ENCODE measurements around the gene FOXJ3. TPM values are rescaled to one million over a fixed set of nuclear protein-coding genes. Genes with fewer than 3 reads are reported as not detected.

The FOXJ3 gene
- total and polyA plus RNA-seq, 2 of the 4 experiments (the other 2 are of a cell fraction): 16.7 to 30.5 TPM

- H3K9ac ChIP-seq (ENCODE audit: low read depth, low read length): no peak overlapping the region
- CTCF ChIA-PET: no interaction called here
- H3K23ac ChIP-seq (ENCODE audit: low read depth, low read length): no peak overlapping the region
- H3K4me2 ChIP-seq (ENCODE audit: low read depth, low read length): no peak overlapping the region
- in situ Hi-C loops (cut with MboI; ENCODE audit: low sequenced_read_pairs) (no loop called here), intact Hi-C loops (cut with micrococcal nuclease) (no loop called here), dilution Hi-C loops (cut with HindIII; ENCODE audit: low sequenced_read_pairs, unreplicated experiment) (no loop called here)
- ATAC-seq (ENCODE audit: low read depth): no peak
- no peaks in the 10 kb centered on the region for H3K9me3 ChIP-seq (ENCODE audit: control insufficient read depth, insufficient read depth, low read length)
- H4K20me1 ChIP-seq (ENCODE audit: insufficient read depth, low read length): no peaks in the 10 kb centered on the region
- H2BK120ac ChIP-seq (ENCODE audit: low read depth, low read length): no peak overlapping the region
- no CpG with 5 or more reads among the region's 2 CpGs for WGBS, 2 experiments (ENCODE audit: extremely low coverage in 2 of 2, insufficient read length in 1 of 2)
- TF ChIP-seq SMC3 (IDR thresholded peaks at IDR 0.05; ENCODE audit: low read depth, low read length) (no peak), RAD21 (IDR thresholded peaks at IDR 0.05; ENCODE audit: low read length) (no peak), MAZ (IDR thresholded peaks at IDR 0.05; ENCODE audit: borderline replicate concordance, low read depth, low read length) (no peak), RFX5 (IDR thresholded peaks at IDR 0.05; ENCODE audit: low read depth, low read length) (no peak), MAFK (IDR thresholded peaks at IDR 0.05; ENCODE audit: low read depth, low read length) (no peak)
- no peaks in the 10 kb centered on the region for H3K36me3 ChIP-seq (ENCODE audit: control insufficient read depth, insufficient read depth, low read length)
- H3K4me1 ChIP-seq (ENCODE audit: control insufficient read depth, insufficient read depth, low read length): no peaks in the 10 kb centered on the region
- H3K79me1 ChIP-seq (ENCODE audit: low read depth in 1 of 2, low read length in 2 of 2): no peaks in the 10 kb centered on the region
- H2AFZ ChIP-seq (replicated peaks; ENCODE audit: low read length, poor library complexity): no peak overlapping the region
- POLR2A ChIA-PET (ENCODE audit: unreplicated experiment): no interaction called here
- peaks cover 3% of the 10 kb centered on the region; the same call in 1 of the 2 replicates for H3K27me3 ChIP-seq (ENCODE audit: control insufficient read depth, insufficient read depth, low read length)
- H3K14ac ChIP-seq (replicated peaks; ENCODE audit: low read depth, low read length): no peak overlapping the region
- H3K56ac ChIP-seq (ENCODE audit: extremely low read depth, insufficient read depth, low read length): no peak overlapping the region
- H3K4ac ChIP-seq (ENCODE audit: low read depth, low read length): no peak overlapping the region
- no peak overlapping the region for H2BK5ac ChIP-seq (ENCODE audit: low read depth, low read length, poor library complexity, severe bottlenecking)
- H2BK20ac ChIP-seq (ENCODE audit: low read depth, low read length): no peak overlapping the region
- H3K9me1 ChIP-seq (ENCODE audit: insufficient read depth, low read length): no peaks in the 10 kb centered on the region
- H3K18ac ChIP-seq (ENCODE audit: low read depth, low read length): no peak overlapping the region
- H2BK15ac ChIP-seq (ENCODE audit: low read depth, low read length): no peak overlapping the region
- no peak overlapping the region for H3K4me3 ChIP-seq (ENCODE audit: insufficient read depth, low read depth, low read length)
- no peak overlapping the region for H2AK5ac ChIP-seq (ENCODE audit: low read depth, low read length)
- H2AK9ac ChIP-seq (replicated peaks; ENCODE audit: low read depth, low read length, poor library complexity): no peak overlapping the region
- DNase-seq: no peak
- no TSS peak for BruUV-seq (replicated peaks)
- H3K27ac ChIP-seq (ENCODE audit: insufficient read depth, low read length): no peak overlapping the region
- H4K5ac ChIP-seq (ENCODE audit: low read depth, low read length): no peak overlapping the region
- H4K8ac ChIP-seq (ENCODE audit: low read depth in 2 of 2, low read length in 2 of 2): no peak overlapping the region
- H4K91ac ChIP-seq (ENCODE audit: insufficient read depth, low read depth, low read length): no peak overlapping the region
These were observed 37.8 kb upstream of the FOXJ3 start for GRCh38 chr1:42372796-42373195.

All from IMR-90 (cell line).